Osteocyte (in vitro differentiated cells): Measurements from ENCODE around the gene OR1C1. TPM values are rescaled to one million over a fixed set of nuclear protein-coding genes. Genes with fewer than 3 reads are reported as not detected.
"Not testable (repeated sequence)": the region's sequence is repeated elsewhere in the genome, so short reads cannot be mapped to it uniquely, and the experiment has no call there.

ENCODE experiments used
- DNase-seq: peaks from one replicate; pipeline ENCODE4 v3.0.0; 2021; ENCODE audit warnings: mixed read lengths; ENCODE audit not compliant: unreplicated experiment; ENCODE audit errors: extremely low spot score
- H3K27ac Mint-ChIP-seq: one replicate; pipeline ENCODE4 v1.8.0; 2021; ENCODE audit warnings: mild to moderate bottlenecking, mixed read lengths; ENCODE audit not compliant: unreplicated experiment
- H3K27me3 Mint-ChIP-seq: one replicate; pipeline ENCODE4 v1.8.0; 2021; ENCODE audit warnings: mixed read lengths; ENCODE audit not compliant: unreplicated experiment
- H3K36me3 Mint-ChIP-seq: one replicate; pipeline ENCODE4 v1.8.0; 2021; ENCODE audit warnings: mixed read lengths; ENCODE audit not compliant: unreplicated experiment
- H3K4me1 Mint-ChIP-seq: one replicate; pipeline ENCODE4 v1.8.0; 2021; ENCODE audit warnings: mixed read lengths; ENCODE audit not compliant: unreplicated experiment
- H3K4me3 Mint-ChIP-seq: one replicate; pipeline ENCODE4 v1.8.0; 2021; ENCODE audit warnings: mild to moderate bottlenecking, moderate library complexity, mixed read lengths; ENCODE audit not compliant: unreplicated experiment
- H3K9me3 Mint-ChIP-seq: one replicate; pipeline ENCODE4 v1.8.0; 2021; ENCODE audit warnings: mixed read lengths; ENCODE audit not compliant: unreplicated experiment
- CTCF ChIP-seq: fragments of 200-600 bp; sonication (generic); IDR thresholded peaks from 2 replicates; pipeline ENCODE4 v1.5.0; 2021; ENCODE audit warnings: antibody characterized with exemption, mild to moderate bottlenecking, moderate library complexity
- total RNA-seq: library from RNA; stranded (reverse); gene quantifications from 2 replicates; pipeline ENCODE4 v1.2.1, GENCODE V29; 2021

The OR1C1 gene
- total RNA-seq, 1 donor from 2014 or later = not detected

- Mint-ChIP-seq H3K27ac (peak overlapping the region; percentile 63), H3K36me3 (no peaks in the 10 kb centered on the region), H3K9me3 (peaks cover 35% of the 10 kb centered on the region), H3K27me3 (no peaks in the 10 kb centered on the region), H3K4me1 (peaks cover 5% of the 10 kb centered on the region), H3K4me3 (no peak overlapping the region)
- TF ChIP-seq CTCF = no peak
- DNase-seq = no peak
Measured at GRCh38 chr1:247747616-247748015, 12.7 kb downstream of the OR1C1 start.

- Mint-ChIP-seq H3K27me3 (no peaks in the 10 kb centered on the region), H3K4me1 (peaks cover 9% of the 10 kb centered on the region), H3K27ac (no peak overlapping the region), H3K36me3 (no peaks in the 10 kb centered on the region), H3K9me3 (peaks cover 26% of the 10 kb centered on the region), H3K4me3 (no peak overlapping the region)
- TF ChIP-seq CTCF = no peak
- no peak for DNase-seq
Measured at GRCh38 chr1:247746391-247746935, 13.9 kb downstream of the OR1C1 start.

GRCh38 chr1:247742215-247742760, 18.1 kb downstream of the OR1C1 start:
- H3K27ac Mint-ChIP-seq, H3K27me3 Mint-ChIP-seq, H3K36me3 Mint-ChIP-seq, H3K4me3 Mint-ChIP-seq, H3K4me1 Mint-ChIP-seq, DNase-seq: not testable (repeated sequence)
- H3K9me3 Mint-ChIP-seq = peaks cover 27% of the 10 kb centered on the region

- no peak for TF ChIP-seq CTCF
- Mint-ChIP-seq H3K9me3 (peaks cover 23% of the 10 kb centered on the region), H3K27ac (no peak overlapping the region), H3K4me1 (peaks cover 7% of the 10 kb centered on the region), H3K27me3 (no peaks in the 10 kb centered on the region), H3K36me3 (no peaks in the 10 kb centered on the region), H3K4me3 (no peak overlapping the region)
- DNase-seq = no peak
Measured at GRCh38 chr1:247741756-247742155, 18.6 kb downstream of the OR1C1 start.

GRCh38 chr1:247740721-247741120, 19.6 kb downstream of the OR1C1 start:
- H3K4me3 Mint-ChIP-seq = no peak overlapping the region
- H3K27ac Mint-ChIP-seq = no peak overlapping the region
- H3K9me3 Mint-ChIP-seq = peaks cover 22% of the 10 kb centered on the region
- H3K36me3 Mint-ChIP-seq = no peaks in the 10 kb centered on the region
- DNase-seq = no peak
- no peaks in the 10 kb centered on the region for H3K27me3 Mint-ChIP-seq
- TF ChIP-seq CTCF = no peak
- peaks cover 7% of the 10 kb centered on the region for H3K4me1 Mint-ChIP-seq
